B cell (primary cell): ENCODE data around the gene ANKRD52. TPM values are rescaled to one million over a fixed set of nuclear protein-coding genes. Genes with fewer than 3 reads are reported as not detected.

Experiments
- ATAC-seq: fragments of 200-7000 bp; cut with Tn5 transposase; one replicate; pipeline ENCODE4 v1.10.0; 2021; ENCODE audit warnings: low read depth, mild to moderate bottlenecking, moderate number of reproducible peaks, moderate library complexity
- CTCF ChIA-PET: fragments of 350-600 bp; sonication (Branson Sonifier 250); formaldehyde crosslinking; loops from one replicate; lab custom pipeline; 2021; ENCODE audit warnings: antibody characterized with exemption, inconsistent platforms; lab: Charles Lee
- POLR2A ChIA-PET: fragments of 350-600 bp; sonication (Branson Sonifier 250); formaldehyde crosslinking; loops from one replicate; lab custom pipeline; 2021; ENCODE audit warnings: antibody characterized with exemption; lab: Charles Lee
- DNase-seq: peaks from one replicate; pipeline ENCODE4 v3.0.0; 2013
- H2AFZ ChIP-seq: 2 replicates; pipeline ENCODE4 v1.6.1; 2012; ENCODE audit warnings: mild to moderate bottlenecking, low read depth, low read length; ENCODE audit not compliant: insufficient read depth, poor library complexity, severe bottlenecking
- H3K27ac ChIP-seq, 2 donors: 1 replicate in 1 of 2; 2 replicates in 1 of 2; pipeline ENCODE4 v1.5.1; 2012 to 2013; ENCODE audit warnings: low read length in 2 of 2, mild to moderate bottlenecking in 2 of 2, moderate library complexity in 1 of 2
- H3K27me3 ChIP-seq, 4 experiments: fragments of 200-600 bp in 1 of 4; sonication (generic) in 1 of 4; replicated peaks in 1 of 4; 1 replicate in 2 of 4; 2 replicates in 2 of 4; pipeline versions ENCODE4 v1.6.1 to v1.7.0; 2013 to 2016; ENCODE audit warnings: low read length in 3 of 4, mild to moderate bottlenecking in 2 of 4, mixed read lengths in 1 of 4, moderate library complexity in 1 of 4; ENCODE audit not compliant: insufficient read depth in 4 of 4, control insufficient read depth in 3 of 4; ENCODE audit errors: control extremely low read depth in 1 of 4
- H3K36me3 ChIP-seq, 2 experiments: replicated peaks in 1 of 2; 1 replicate in 1 of 2; 2 replicates in 1 of 2; pipeline versions ENCODE4 v1.6.1 to v1.7.1; 2013; ENCODE audit warnings: low read length in 1 of 2; ENCODE audit not compliant: insufficient read depth in 2 of 2, control insufficient read depth in 1 of 2; ENCODE audit errors: control extremely low read depth in 1 of 2, extremely low read depth in 1 of 2
- H3K4me1 ChIP-seq, 2 donors: fragments of 200-600 bp in 1 of 2; sonication (generic) in 1 of 2; 1 replicate in 1 of 2; 2 replicates in 1 of 2; pipeline versions ENCODE4 v1.5.1 to v1.6.1; 2013 to 2017; ENCODE audit warnings: low read length in 2 of 2; ENCODE audit not compliant: control insufficient read depth in 2 of 2, insufficient read depth in 2 of 2
- H3K4me2 ChIP-seq: replicated peaks from 2 replicates; pipeline ENCODE3; 2012; ENCODE audit warnings: mild to moderate bottlenecking, low read depth, low read length; ENCODE audit not compliant: poor library complexity, severe bottlenecking
- H3K4me3 ChIP-seq, 5 experiments: fragments of 200-600 bp in 1 of 5; sonication (generic) in 1 of 5; 1 replicate in 3 of 5; 2 replicates in 2 of 5; pipeline versions ENCODE4 v1.5.1 to v1.7.0; 2011 to 2016; ENCODE audit warnings: low read length in 4 of 5, mild to moderate bottlenecking in 4 of 5, low read depth in 2 of 5, control low read depth in 1 of 5, moderate library complexity in 1 of 5; ENCODE audit not compliant: insufficient read depth in 1 of 5; ENCODE audit errors: control extremely low read depth in 1 of 5, extremely low read depth in 1 of 5
- H3K79me2 ChIP-seq: fragments of 200-600 bp; sonication (generic); one replicate; pipeline ENCODE4 v1.6.0; 2016; ENCODE audit warnings: low read length; ENCODE audit not compliant: control insufficient read depth, insufficient read depth
- H3K9ac ChIP-seq: fragments of 200-600 bp; sonication (generic); 2 replicates; pipeline ENCODE4 v1.6.1; 2017; ENCODE audit warnings: mild to moderate bottlenecking, low read length, moderate library complexity
- H3K9me3 ChIP-seq, 3 donors: one replicate each; pipeline versions ENCODE4 v1.6.1 to v1.7.1; 2013; ENCODE audit warnings: low read length in 2 of 3; ENCODE audit not compliant: control insufficient read depth in 2 of 3, insufficient read depth in 1 of 3; ENCODE audit errors: control extremely low read depth in 1 of 3
- H4K20me1 ChIP-seq: 2 replicates; pipeline ENCODE4 v1.6.0; 2012; ENCODE audit warnings: mild to moderate bottlenecking, low read length; ENCODE audit not compliant: insufficient read depth, control insufficient read depth, poor library complexity, severe bottlenecking
- H3K27ac Mint-ChIP-seq: one replicate; pipeline ENCODE4 v1.8.0; 2021; ENCODE audit warnings: mixed read lengths
- H3K27me3 Mint-ChIP-seq: one replicate; pipeline ENCODE4 v1.8.0; 2021; ENCODE audit warnings: mixed read lengths
- H3K4me1 Mint-ChIP-seq: one replicate; pipeline ENCODE4 v1.8.0; 2021; ENCODE audit warnings: mixed read lengths
- H3K4me3 Mint-ChIP-seq: one replicate; pipeline ENCODE4 v1.8.0; 2021; ENCODE audit warnings: mixed read lengths
- H3K9me3 Mint-ChIP-seq: one replicate; pipeline ENCODE4 v1.8.0; 2022; ENCODE audit warnings: mixed read lengths; ENCODE audit not compliant: insufficient read depth
- CTCF ChIP-seq: fragments of 200-600 bp; IDR thresholded peaks from one replicate; pipeline ENCODE4 v1.8.0; 2022; ENCODE audit warnings: antibody characterized with exemption, mild to moderate bottlenecking
- EZH2 ChIP-seq: IDR thresholded peaks from 2 replicates; pipeline ENCODE4 v1.6.1; 2012; ENCODE audit warnings: borderline replicate concordance, low read depth, mild to moderate bottlenecking, moderate library complexity, low read length; ENCODE audit not compliant: insufficient read depth, poor library complexity, severe bottlenecking
- WGBS: methylation state at CpG from one replicate; pipeline ENCODE4 v1.1.5; 2013; ENCODE audit warnings: missing lambda C conversion rate; ENCODE audit not compliant: insufficient coverage; 5-methylcytosine and 5-hydroxymethylcytosine counted together
- intact Hi-C: fragments of 100-400 bp; cut with micrococcal nuclease; formaldehyde crosslinking; loops from one replicate; pipeline ENCODE4 v1.10.0; 2022
- polyA plus RNA-seq: library from polyadenylated mRNA; depleted of rRNA; stranded (reverse); fragments of >200 nt; gene quantifications from 2 replicates; pipeline ENCODE4 v1.2.3, GENCODE V29; 2012
- total RNA-seq, 2 donors: library from RNA; stranded (reverse); fragments of 120-200 nt in 1 of 2; gene quantifications; 1 replicate in 1 of 2; 2 replicates in 1 of 2; pipeline versions ENCODE4 v1.2.3 to v1.2.4, GENCODE V29; 2013 to 2022

The ANKRD52 gene
- total and polyA plus RNA-seq, 2 donors (not counting 1 experiment from before 2014, with no cell fraction given): 17.9 to 46.5 TPM

DNA sequence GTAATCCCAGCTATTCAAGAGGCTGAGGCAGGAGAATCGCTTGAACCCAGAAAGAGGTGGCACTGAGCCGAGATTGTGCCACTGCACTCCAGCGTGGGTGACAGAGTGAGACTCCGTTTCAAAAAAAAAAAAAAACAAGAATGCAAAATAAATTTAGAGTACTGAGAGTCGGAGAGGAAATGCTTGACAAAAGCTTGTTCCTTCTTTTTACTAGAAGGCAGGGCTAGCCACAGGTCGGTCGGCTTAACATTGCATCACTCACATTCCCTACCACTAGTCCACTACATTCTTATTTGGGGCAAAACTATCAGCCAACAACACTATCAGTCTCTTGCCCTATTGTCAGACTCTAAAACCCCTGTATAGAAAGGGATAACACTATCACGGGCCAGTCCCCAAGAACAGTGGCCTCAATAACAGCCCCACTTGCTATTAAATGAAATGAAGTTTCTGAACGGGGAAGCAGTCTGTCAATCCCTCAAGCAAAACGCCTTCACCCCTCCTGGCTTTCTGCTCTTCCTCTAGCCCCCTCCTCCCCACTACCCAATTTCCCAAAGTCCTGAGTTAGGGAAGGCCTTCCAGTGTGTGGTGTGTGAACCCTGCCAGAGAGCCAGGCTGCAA lies 37.5 kb downstream of the ANKRD52 start:
- peak overlapping the region; percentile 100 for H3K4me3 Mint-ChIP-seq
- peak overlapping the region; percentile 34 for H2AFZ ChIP-seq

More for the DNA sequence above, 37.5 kb downstream of the ANKRD52 start:
- Histone ChIP-seq H3K4me2 (peak overlapping the region; percentile 98), H3K4me3 (peak overlapping the region; percentile 56 to 100 (median 99)), H3K79me2 (peaks cover 68% of the 10 kb centered on the region), H3K9me3 (no peaks in the 10 kb centered on the region), H3K9ac (peak overlapping the region; percentile 99), H3K36me3 (peaks cover 1 to 5% of the 10 kb centered on the region in 2 experiments), H4K20me1 (peaks cover 33% of the 10 kb centered on the region), H3K27ac (peak overlapping the region; percentile 73 to 99), H3K4me1 (peaks cover 26 to 48% of the 10 kb centered on the region in 2 donors), H3K27me3 (no peaks in the 10 kb centered on the region)
- TF ChIP-seq EZH2: no peak
- no peak for TF ChIP-seq CTCF
- H3K4me1 Mint-ChIP-seq: peaks cover 55% of the 10 kb centered on the region
- DNase-seq: peak; percentile 84
- H3K27ac Mint-ChIP-seq: peak overlapping the region; percentile 100
- ChIA-PET POLR2A (interaction anchor here (0.6 to 4.1 kb wide), 10 partner anchors 13 to 1303 kb away, joined by 3 to 65 read pairs (median 5); partner anchors contain the start of genes SMARCC2, TIMELESS and ZC3H10), CTCF (interaction anchor here (0.7 to 4.6 kb wide), 11 partner anchors 14 to 482 kb away, joined by 3 to 126 read pairs (median 11); partner anchors contain the start of genes ANKRD52, ESYT1, SMARCC2 and ZC3H10)
- no peaks in the 10 kb centered on the region for H3K27me3 Mint-ChIP-seq
- ATAC-seq: peak; percentile 19
- WGBS: 0% methylated on average over 4 of the region's 10 CpGs
- no peaks in the 10 kb centered on the region for H3K9me3 Mint-ChIP-seq
- intact Hi-C loops: loop anchor here (1.0 to 2.0 kb wide), 4 partner anchors 12 to 482 kb away; partner anchors contain the start of gene MYL6
